GM21526 (cell line): ENCODE data around the gene QSOX1.
A peak's percentile ranks its signal among the peaks of the same experiment; 100 is the strongest.

Experiments used
- ATAC-seq: cut with Tn5 transposase; IDR thresholded peaks from one replicate; pipeline ENCODE4 v1.9.1; 2021; ENCODE audit warnings: moderate library complexity; ENCODE audit not compliant: unreplicated experiment, low FRiP score

QSOX1 gene

GRCh38 chr1:180145446-180145845, 9.2 kb upstream of the QSOX1 start:
- no peak for ATAC-seq

- ATAC-seq: no peak
Observed at GRCh38 chr1:180150982-180151381, 3.7 kb upstream of the QSOX1 start.

- no peak for ATAC-seq
Observed at GRCh38 chr1:180151508-180151907, 3.2 kb upstream of the QSOX1 start.

GRCh38 chr1:180152588-180152987, 2.1 kb upstream of the QSOX1 start:
- no peak for ATAC-seq

- ATAC-seq: no peak
Observed at GRCh38 chr1:180153032-180153431, 1.6 kb upstream of the QSOX1 start.

GRCh38 chr1:180154003-180154324, 705 bp upstream of the QSOX1 start:
- peak; percentile 3 for ATAC-seq

- ATAC-seq: no peak
Observed at GRCh38 chr1:180155182-180155682, 563 bp downstream of the QSOX1 start.

GRCh38 chr1:180156201-180156600, 1.5 kb downstream of the QSOX1 start:
- ATAC-seq: no peak

GRCh38 chr1:180156631-180157091, 2.0 kb downstream of the QSOX1 start:
- no peak for ATAC-seq

GRCh38 chr1:180157108-180157507, 2.4 kb downstream of the QSOX1 start:
- ATAC-seq: no peak

GRCh38 chr1:180157576-180158057, 2.9 kb downstream of the QSOX1 start:
- no peak for ATAC-seq

GRCh38 chr1:180158149-180159147, 3.8 kb downstream of the QSOX1 start:
- no peak for ATAC-seq

GRCh38 chr1:180160357-180160756, 5.7 kb downstream of the QSOX1 start:
- ATAC-seq: no peak

- ATAC-seq: no peak
Observed at GRCh38 chr1:180163041-180163440, 8.4 kb downstream of the QSOX1 start.

GRCh38 chr1:180165096-180165495, 10.4 kb downstream of the QSOX1 start:
- ATAC-seq: no peak

- ATAC-seq: no peak
Observed at GRCh38 chr1:180165509-180166435, 11.1 kb downstream of the QSOX1 start.

- no peak for ATAC-seq
Observed at GRCh38 chr1:180166436-180166800, 11.7 kb downstream of the QSOX1 start.

- ATAC-seq: no peak
Observed at GRCh38 chr1:180167021-180167701, 12.5 kb downstream of the QSOX1 start.

GRCh38 chr1:180167721-180168467, 13.2 kb downstream of the QSOX1 start:
- no peak for ATAC-seq
